HG03342 (cell line): ENCODE results near the gene MACROD2.

Source experiments
- ATAC-seq: cut with Tn5 transposase; IDR thresholded peaks from one replicate; pipeline ENCODE4 v1.9.1; 2021; ENCODE audit warnings: mild to moderate bottlenecking, moderate library complexity; ENCODE audit not compliant: unreplicated experiment

The MACROD2 gene

GRCh38 chr20:15061061-15061430 lies 1065.7 kb downstream of the MACROD2 start:
- no peak for ATAC-seq

GRCh38 chr20:15061955-15062354 lies 1066.6 kb downstream of the MACROD2 start:
- no peak for ATAC-seq

DNA sequence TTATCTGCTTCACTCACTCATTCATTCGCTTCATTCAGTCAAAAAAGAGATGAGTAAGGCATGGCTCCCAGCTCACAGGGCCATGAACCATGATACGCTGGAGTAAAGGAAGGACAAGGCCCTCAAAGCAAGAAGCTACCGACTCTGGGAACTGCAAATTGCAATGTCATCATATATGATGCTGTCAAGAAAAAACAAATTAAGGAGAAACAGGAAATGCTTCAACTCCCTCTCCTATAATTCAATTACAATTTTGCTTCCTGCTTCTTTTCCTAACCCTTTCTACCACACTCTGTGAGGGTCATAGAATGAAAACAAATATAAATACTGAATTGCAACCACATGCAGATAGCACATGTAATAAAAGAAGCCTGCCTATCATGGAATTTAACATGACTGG lies 1067.8 kb downstream of the MACROD2 start:
- ATAC-seq = no peak

- no peak for ATAC-seq
These were observed 1069.4 kb downstream of the MACROD2 start for GRCh38 chr20:15064741-15065140.

DNA sequence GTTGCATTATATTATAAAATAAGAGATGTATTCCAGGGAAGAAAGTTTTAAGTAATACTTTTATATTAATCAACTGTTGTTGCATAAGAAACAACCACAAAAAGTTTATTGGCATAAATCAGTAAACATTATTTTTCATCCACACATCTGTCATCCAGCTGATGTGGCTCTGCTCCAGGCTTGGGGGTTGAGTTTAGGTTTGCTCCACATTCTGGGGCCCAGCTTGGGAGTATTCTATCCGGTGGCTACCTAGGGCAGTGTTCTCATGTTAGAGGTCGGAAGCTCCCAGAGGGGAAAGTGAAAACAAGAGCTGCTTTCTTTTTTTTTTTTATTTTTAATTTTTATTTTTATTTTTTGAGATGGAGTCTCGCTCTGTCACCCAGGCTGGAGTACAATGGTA lies 1070.5 kb downstream of the MACROD2 start:
- ATAC-seq = no peak

- no peak for ATAC-seq
These were observed 1073.2 kb downstream of the MACROD2 start for GRCh38 chr20:15068486-15068885.

GRCh38 chr20:15069355-15069754 lies 1074.0 kb downstream of the MACROD2 start:
- ATAC-seq = no peak

DNA sequence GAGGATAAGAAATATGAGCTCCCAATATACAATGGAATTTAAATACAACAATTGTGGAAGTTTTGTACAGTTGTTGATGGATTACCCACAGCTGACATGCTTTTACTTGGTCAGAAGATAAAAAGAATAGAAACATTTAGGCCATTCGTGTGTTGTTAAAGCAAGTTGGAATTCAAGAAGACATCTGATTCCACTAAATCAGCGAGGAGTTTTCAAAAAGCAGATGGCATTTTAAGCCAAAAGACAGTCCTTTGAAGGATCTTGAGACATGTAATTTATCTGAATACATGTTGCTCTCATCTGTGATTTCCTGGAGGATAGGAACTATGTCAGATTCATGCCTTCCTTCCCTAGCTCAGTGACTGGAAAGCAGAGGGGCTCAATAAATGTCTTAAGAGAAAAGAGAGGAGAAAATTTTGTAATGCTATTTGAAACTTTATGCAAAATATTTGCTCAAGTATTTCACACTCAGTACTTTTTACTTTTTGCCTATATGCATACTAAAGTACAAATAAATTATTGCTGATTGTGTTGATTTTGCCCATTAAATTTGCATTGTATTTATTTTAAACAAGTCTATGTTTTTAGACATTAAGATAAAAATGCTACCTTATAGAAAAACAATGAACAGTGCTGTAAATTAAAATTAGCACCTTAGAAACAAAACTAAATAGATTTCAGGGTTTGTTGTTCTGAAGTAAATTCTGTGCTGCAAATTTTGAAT lies 1075.9 kb downstream of the MACROD2 start:
- ATAC-seq = no peak

DNA sequence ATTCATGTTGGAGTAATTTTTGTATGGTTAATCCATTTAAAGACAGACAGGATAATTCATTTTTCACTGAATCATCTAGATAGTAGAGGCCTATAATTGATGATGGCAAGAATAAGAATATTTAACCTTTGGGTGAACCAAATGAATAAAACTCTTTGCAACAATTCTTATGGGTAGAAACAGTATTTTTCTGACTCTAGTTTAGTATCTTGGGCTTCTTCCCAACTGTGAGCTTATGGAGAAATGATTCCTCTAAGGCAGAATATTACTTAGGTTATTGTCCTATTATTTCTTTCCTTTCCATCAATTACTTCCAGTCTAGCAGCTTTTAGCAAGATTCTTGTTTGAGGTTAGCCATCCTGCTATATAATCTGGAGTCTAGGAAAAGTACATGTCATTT lies 1077.0 kb downstream of the MACROD2 start:
- ATAC-seq = no peak

DNA sequence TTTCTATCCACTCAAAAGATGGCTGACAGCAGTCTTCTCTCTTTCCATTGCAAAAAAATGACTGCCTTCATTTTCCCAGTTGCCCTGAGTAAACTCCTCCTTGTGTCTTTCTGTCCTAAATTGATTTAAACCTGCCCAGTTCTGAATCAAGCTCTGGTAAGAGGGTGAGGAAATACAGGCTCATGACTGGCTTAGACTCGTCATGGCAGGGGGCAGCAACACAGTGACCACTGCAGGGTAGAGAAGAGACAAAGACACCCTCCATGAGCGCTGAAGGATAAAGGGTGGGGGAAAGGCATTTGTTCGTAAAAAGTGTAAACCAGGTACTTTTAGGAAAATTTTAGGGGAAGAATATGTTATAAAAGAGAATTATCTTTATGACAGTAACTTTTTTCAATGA lies 1080.3 kb downstream of the MACROD2 start:
- ATAC-seq = no peak

GRCh38 chr20:15076785-15077184 lies 1081.5 kb downstream of the MACROD2 start:
- ATAC-seq = no peak

DNA sequence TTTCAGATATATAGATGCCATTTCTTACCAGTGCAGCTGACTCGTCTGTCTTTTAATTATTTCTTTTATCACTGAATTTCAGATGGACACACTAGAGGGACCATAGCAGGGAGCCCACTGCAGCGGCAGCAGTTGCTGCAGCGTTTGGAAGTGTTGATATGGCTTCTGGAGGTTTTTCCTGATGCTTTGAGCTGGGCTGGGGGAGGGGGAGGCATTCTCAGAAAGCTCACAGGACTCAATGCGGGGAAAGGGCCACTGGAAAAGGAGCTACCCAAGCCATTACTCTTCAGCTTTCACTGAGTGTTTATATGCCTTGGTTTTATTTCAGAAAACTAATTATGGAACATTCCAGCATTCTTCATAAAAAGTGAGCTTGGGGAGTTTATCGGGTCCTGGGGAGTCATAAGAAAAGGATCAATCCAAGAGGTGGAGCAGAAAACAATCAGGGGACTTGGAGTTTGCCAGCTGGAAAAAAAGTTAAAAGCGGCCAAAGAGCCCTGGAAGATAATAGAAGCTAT lies 1082.5 kb downstream of the MACROD2 start:
- ATAC-seq = no peak

DNA sequence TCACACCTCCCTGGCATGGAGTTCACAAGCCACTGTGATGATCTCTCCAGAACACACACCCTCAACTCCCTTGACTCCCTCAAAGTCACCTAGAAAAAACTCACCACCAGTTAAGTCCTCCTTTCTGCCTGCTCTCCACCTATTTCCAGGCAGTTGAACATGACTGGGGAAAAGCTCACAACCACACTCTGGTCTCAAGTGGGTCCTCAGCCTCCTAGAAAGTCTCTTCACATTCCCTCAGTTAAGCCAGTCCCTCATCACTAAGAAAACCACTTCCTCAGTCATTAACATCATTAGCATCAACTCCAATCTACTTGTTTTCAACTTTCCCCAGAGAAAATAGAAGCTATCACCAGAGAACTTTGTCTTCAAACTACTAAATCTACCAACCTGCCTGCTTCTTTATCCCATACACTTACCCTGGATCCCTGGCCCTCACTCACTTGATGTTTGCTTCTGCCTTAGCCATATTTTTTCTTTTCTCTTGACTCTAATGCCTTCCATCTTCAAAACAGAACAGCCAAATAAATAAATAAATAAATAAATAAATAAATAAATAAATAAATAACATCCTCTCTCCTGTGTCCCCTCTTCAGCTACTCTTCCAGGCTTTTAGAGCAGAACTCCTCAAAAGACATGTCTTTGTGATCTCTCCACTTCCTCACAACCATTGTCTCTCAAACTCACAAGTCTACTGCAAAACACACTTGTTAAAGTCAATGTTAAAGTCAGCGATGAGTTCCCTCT lies 1084.5 kb downstream of the MACROD2 start:
- no peak for ATAC-seq

DNA sequence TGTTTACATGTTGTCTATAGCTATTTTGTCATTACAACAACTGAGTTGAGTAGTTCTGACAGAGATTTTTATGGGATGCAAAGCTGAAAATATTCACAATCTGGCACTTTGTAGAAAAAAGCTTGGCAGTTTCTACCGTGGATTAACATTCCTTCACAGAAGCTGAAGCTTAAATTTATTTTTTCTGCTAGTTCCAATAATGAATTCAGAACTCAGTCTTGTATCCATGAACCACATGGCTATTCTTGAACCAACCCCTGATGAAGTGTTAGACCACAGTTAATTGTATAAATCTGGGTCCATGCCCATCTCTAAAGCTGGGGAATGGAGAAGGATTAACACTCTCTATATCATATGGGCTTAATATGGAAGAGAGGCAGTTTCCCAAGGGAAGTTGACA lies 1085.9 kb downstream of the MACROD2 start:
- ATAC-seq = no peak

DNA sequence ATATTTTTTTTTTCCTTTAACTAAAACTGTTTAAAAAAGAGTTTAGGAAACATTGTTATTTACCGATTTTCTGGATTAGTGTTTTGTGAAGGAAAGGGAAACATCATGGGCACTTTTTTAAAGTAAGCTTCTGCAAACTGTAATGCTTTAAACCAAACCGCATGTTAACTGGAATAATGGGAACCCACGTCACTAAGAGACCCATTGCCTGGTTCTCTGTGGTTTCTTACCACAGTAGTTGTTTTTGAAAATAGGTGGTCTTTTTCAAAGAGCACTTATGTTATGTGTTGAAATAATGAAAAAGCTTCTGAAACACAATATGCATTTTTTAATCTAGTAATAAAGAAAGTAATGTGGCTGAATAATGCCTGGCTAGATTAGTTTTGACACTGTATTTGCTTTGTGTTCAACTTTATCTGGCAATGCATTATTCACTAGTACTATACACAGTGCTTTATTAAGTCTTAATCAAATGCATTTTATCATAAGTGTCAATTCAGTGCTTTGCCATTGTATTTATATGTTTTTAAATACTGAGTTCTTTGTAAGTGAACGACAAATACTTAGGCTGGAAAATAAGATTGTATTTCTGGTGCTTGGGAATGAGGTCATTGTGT lies 1096.2 kb downstream of the MACROD2 start:
- no peak for ATAC-seq

- no peak for ATAC-seq
These were observed 1103.0 kb downstream of the MACROD2 start for GRCh38 chr20:15098351-15098750.

DNA sequence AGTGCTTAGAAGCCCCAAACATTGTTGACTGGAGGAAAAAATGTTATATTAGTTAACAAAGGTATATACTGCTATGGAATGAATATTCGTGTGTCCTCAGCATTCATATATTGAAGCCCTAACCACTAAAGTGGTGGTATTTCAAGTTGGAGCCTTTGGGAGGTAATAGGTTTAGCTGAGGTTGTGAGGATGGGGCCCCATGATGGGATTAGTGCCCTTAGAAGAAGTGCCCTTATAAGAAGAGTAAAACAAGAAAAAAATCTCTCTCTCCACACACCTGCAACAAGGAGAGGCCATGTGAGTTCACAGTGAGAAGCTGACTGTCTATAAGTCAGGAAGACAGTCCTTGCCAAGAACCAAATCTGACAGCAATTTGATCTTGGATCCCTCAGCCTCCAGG lies 1103.8 kb downstream of the MACROD2 start:
- ATAC-seq = no peak

- ATAC-seq = no peak
These were observed 1105.3 kb downstream of the MACROD2 start for GRCh38 chr20:15100506-15101160.

DNA sequence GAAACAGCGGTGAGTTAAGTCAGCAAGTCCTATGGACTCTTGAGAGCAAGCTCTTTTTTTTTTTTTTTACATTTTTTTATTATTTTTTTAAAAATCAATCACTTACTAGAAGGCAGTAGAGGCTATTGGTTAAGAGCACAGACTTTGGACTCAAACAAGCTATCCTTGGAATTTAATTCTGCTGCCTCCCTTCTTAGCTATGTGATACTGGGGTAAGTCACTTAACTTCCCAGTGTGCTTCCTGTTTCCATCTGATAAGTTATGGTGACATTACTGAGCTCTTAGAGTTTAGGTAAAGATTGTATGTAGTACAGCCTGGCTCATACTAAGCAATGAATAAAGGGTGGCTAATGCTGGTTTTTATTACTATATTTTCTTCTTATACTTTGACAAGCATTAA lies 1112.6 kb downstream of the MACROD2 start:
- no peak for ATAC-seq

- ATAC-seq = no peak
These were observed 1114.2 kb downstream of the MACROD2 start for GRCh38 chr20:15109494-15109893.

- ATAC-seq = no peak
These were observed 1116.3 kb downstream of the MACROD2 start for GRCh38 chr20:15111654-15112053.
